Muscle layer of colon (tissue), 2 donors: ENCODE data around the gene NAA80.
"Not testable (repeated sequence)": the region's sequence is repeated elsewhere in the genome, so short reads cannot be mapped to it uniquely, and the experiment has no call there.

ENCODE experiments used
- H3K27ac ChIP-seq: one replicate; pipeline ENCODE4 v1.7.0; 2013; ENCODE audit warnings: low read depth, mild to moderate bottlenecking, low read length, moderate library complexity
- H3K27me3 ChIP-seq, 2 donors: one replicate each; pipeline ENCODE4 v1.7.0; 2013; ENCODE audit warnings: low read length in 2 of 2, mild to moderate bottlenecking in 2 of 2; ENCODE audit not compliant: insufficient read depth in 2 of 2, control insufficient read depth in 1 of 2
- H3K36me3 ChIP-seq: one replicate; pipeline ENCODE4 v1.7.0; 2013; ENCODE audit warnings: mild to moderate bottlenecking, low read length; ENCODE audit not compliant: insufficient read depth
- H3K4me1 ChIP-seq: one replicate; pipeline ENCODE4 v1.7.0; 2013; ENCODE audit warnings: mild to moderate bottlenecking, low read length; ENCODE audit not compliant: insufficient read depth
- H3K4me3 ChIP-seq, 2 donors: one replicate each; pipeline ENCODE4 v1.7.0; 2013; ENCODE audit warnings: low read length in 2 of 2, low read depth in 1 of 2, mild to moderate bottlenecking in 1 of 2, moderate library complexity in 1 of 2
- H3K9ac ChIP-seq: one replicate; pipeline ENCODE4 v1.7.0; 2013; ENCODE audit warnings: low read length
- H3K9me3 ChIP-seq: one replicate; pipeline ENCODE4 v1.7.0; 2013; ENCODE audit warnings: mild to moderate bottlenecking, low read length
- donor health status: abdominal sarcoma.
- donor health status: Adenocarcinoma of cecum.

Gene NAA80

GRCh38 chr3:50264383-50264963 is 34.7 kb downstream of the NAA80 start:
- H3K27ac ChIP-seq: peak overlapping the region; percentile 82
- peaks cover 64% of the 10 kb centered on the region for H3K4me1 ChIP-seq
- H3K9ac ChIP-seq: peak overlapping the region; percentile 9
- H3K36me3 ChIP-seq: no peaks in the 10 kb centered on the region
- no peaks in the 10 kb centered on the region for H3K9me3 ChIP-seq
- H3K27me3 ChIP-seq: no peaks in the 10 kb centered on the region
- H3K4me3 ChIP-seq: no peak overlapping the region

- no peaks in the 10 kb centered on the region for H3K27me3 ChIP-seq
- H3K4me1 ChIP-seq: peaks cover 58% of the 10 kb centered on the region
- H3K36me3 ChIP-seq: no peaks in the 10 kb centered on the region
- peak overlapping the region; percentile 77 for H3K27ac ChIP-seq
- H3K9me3 ChIP-seq: no peaks in the 10 kb centered on the region
- H3K9ac ChIP-seq: peak overlapping the region; percentile 9
- H3K4me3 ChIP-seq: no peak overlapping the region
Measured at GRCh38 chr3:50263478-50264382, 35.5 kb downstream of the NAA80 start.

- no peak overlapping the region for H3K27ac ChIP-seq
- H3K36me3 ChIP-seq: peaks cover 8% of the 10 kb centered on the region
- H3K4me3 ChIP-seq: no peak overlapping the region
- peaks cover 49% of the 10 kb centered on the region for H3K4me1 ChIP-seq
- H3K9ac ChIP-seq: no peak overlapping the region
- H3K9me3 ChIP-seq: no peaks in the 10 kb centered on the region
- no peaks in the 10 kb centered on the region for H3K27me3 ChIP-seq
Measured at GRCh38 chr3:50262778-50263177, 36.4 kb downstream of the NAA80 start.

- not testable (repeated sequence) for H3K27ac ChIP-seq, H3K9me3 ChIP-seq, H3K4me3 ChIP-seq, H3K9ac ChIP-seq, H3K27me3 ChIP-seq
- peaks cover 46% of the 10 kb centered on the region for H3K4me1 ChIP-seq
- H3K36me3 ChIP-seq: peaks cover 13% of the 10 kb centered on the region
Measured at GRCh38 chr3:50262200-50262599, 37.0 kb downstream of the NAA80 start.

GRCh38 chr3:50261505-50261904 is 37.7 kb downstream of the NAA80 start:
- no peaks in the 10 kb centered on the region for H3K9me3 ChIP-seq
- H3K4me3 ChIP-seq: peak overlapping the region in 1 of 2 donors; percentile 61
- H3K27ac ChIP-seq: peak overlapping the region; percentile 77
- peaks cover 43% of the 10 kb centered on the region for H3K4me1 ChIP-seq
- peaks cover 20% of the 10 kb centered on the region for H3K36me3 ChIP-seq
- H3K9ac ChIP-seq: no peak overlapping the region
- H3K27me3 ChIP-seq: no peaks in the 10 kb centered on the region

GRCh38 chr3:50260942-50261441 is 38.2 kb downstream of the NAA80 start:
- Histone ChIP-seq H3K9me3 (no peaks in the 10 kb centered on the region), H3K36me3 (peaks cover 25% of the 10 kb centered on the region), H3K4me1 (peaks cover 38% of the 10 kb centered on the region), H3K27ac (peak overlapping the region; percentile 77), H3K4me3 (peak overlapping the region; percentile 44 to 61), H3K9ac (peak overlapping the region; percentile 54), H3K27me3 (no peaks in the 10 kb centered on the region)

- no peaks in the 10 kb centered on the region for H3K9me3 ChIP-seq
- H3K9ac ChIP-seq: peak overlapping the region; percentile 54
- H3K27me3 ChIP-seq: no peaks in the 10 kb centered on the region
- H3K27ac ChIP-seq: peak overlapping the region; percentile 77
- peak overlapping the region; percentile 44 to 61 for H3K4me3 ChIP-seq
- H3K4me1 ChIP-seq: peaks cover 33% of the 10 kb centered on the region
- H3K36me3 ChIP-seq: peaks cover 30% of the 10 kb centered on the region
Measured at GRCh38 chr3:50260027-50260941, 38.9 kb downstream of the NAA80 start.

- Histone ChIP-seq H3K4me3 (peak overlapping the region in 1 of 2 donors; percentile 27), H3K9me3 (no peaks in the 10 kb centered on the region), H3K9ac (peak overlapping the region; percentile 39), H3K4me1 (peaks cover 32% of the 10 kb centered on the region), H3K36me3 (peaks cover 37% of the 10 kb centered on the region), H3K27me3 (no peaks in the 10 kb centered on the region), H3K27ac (peak overlapping the region; percentile 40)
Measured at GRCh38 chr3:50259432-50260026, 39.7 kb downstream of the NAA80 start.

GRCh38 chr3:50258979-50259378 is 40.2 kb downstream of the NAA80 start:
- H3K9ac ChIP-seq: no peak overlapping the region
- H3K27ac ChIP-seq: no peak overlapping the region
- H3K9me3 ChIP-seq: no peaks in the 10 kb centered on the region
- H3K36me3 ChIP-seq: peaks cover 43% of the 10 kb centered on the region
- peaks cover 31% of the 10 kb centered on the region for H3K4me1 ChIP-seq
- H3K27me3 ChIP-seq: no peaks in the 10 kb centered on the region
- no peak overlapping the region for H3K4me3 ChIP-seq

- Histone ChIP-seq H3K36me3 (peaks cover 51% of the 10 kb centered on the region), H3K9ac (no peak overlapping the region), H3K9me3 (no peaks in the 10 kb centered on the region), H3K27ac (no peak overlapping the region), H3K27me3 (no peaks in the 10 kb centered on the region), H3K4me3 (no peak overlapping the region), H3K4me1 (peaks cover 30% of the 10 kb centered on the region)
Measured at GRCh38 chr3:50258029-50258680, 41.0 kb downstream of the NAA80 start.
